Measurements from ENCODE around the gene EP400.

Gene EP400

GRCh38 chr12:131927110-131928079 is 22.3 kb upstream of the EP400 start:
- no peak for DNase-seq

- no peak for DNase-seq
Measured at GRCh38 chr12:131928080-131928710, 21.5 kb upstream of the EP400 start.

- DNase-seq = peak; percentile 85
Measured at GRCh38 chr12:131928711-131929580, 20.8 kb upstream of the EP400 start, which contains the start of gene PUS1. TSS of gene PUS1 (plus strand) at chr12:131929276. CDS start at chr12:131929723, 447 bp downstream.

GRCh38 chr12:131929581-131930456 is 19.9 kb upstream of the EP400 start:
- DNase-seq = no peak

GRCh38 chr12:131930510-131930909 is 19.2 kb upstream of the EP400 start:
- no peak for DNase-seq

GRCh38 chr12:131933387-131933786 is 16.4 kb upstream of the EP400 start:
- no peak for DNase-seq

- no peak for DNase-seq
Measured at GRCh38 chr12:131934535-131934934, 15.2 kb upstream of the EP400 start.

- DNase-seq = no peak
Measured at GRCh38 chr12:131938082-131938481, 11.7 kb upstream of the EP400 start.

GRCh38 chr12:131939007-131939406 is 10.7 kb upstream of the EP400 start:
- no peak for DNase-seq

- no peak for DNase-seq
Measured at GRCh38 chr12:131940141-131940547, 9.6 kb upstream of the EP400 start.

GRCh38 chr12:131941116-131941986 is 8.4 kb upstream of the EP400 start:
- DNase-seq = no peak

GRCh38 chr12:131941987-131942341 is 7.8 kb upstream of the EP400 start:
- DNase-seq = no peak

- DNase-seq = no peak
Measured at GRCh38 chr12:131942671-131943070, 7.1 kb upstream of the EP400 start.

- no peak for DNase-seq
Measured at GRCh38 chr12:131943389-131943788, 6.4 kb upstream of the EP400 start.

GRCh38 chr12:131943876-131944275 is 5.9 kb upstream of the EP400 start:
- DNase-seq = no peak

- DNase-seq = no peak
Measured at GRCh38 chr12:131944601-131945251, 5.0 kb upstream of the EP400 start.

GRCh38 chr12:131946757-131947156 is 3.0 kb upstream of the EP400 start:
- no peak for DNase-seq

GRCh38 chr12:131947482-131948027 is 2.2 kb upstream of the EP400 start:
- DNase-seq = no peak

GRCh38 chr12:131948166-131948712 is 1.5 kb upstream of the EP400 start:
- no peak for DNase-seq
